Osteocyte (in vitro differentiated cells): ENCODE measurements around the gene HDAC4. TPM values are rescaled to one million over a fixed set of nuclear protein-coding genes. Genes with fewer than 3 reads are reported as not detected.

Experiments used
- DNase-seq: peaks from one replicate; pipeline ENCODE4 v3.0.0; 2021; ENCODE audit warnings: mixed read lengths; ENCODE audit not compliant: unreplicated experiment; ENCODE audit errors: extremely low spot score
- H3K27ac Mint-ChIP-seq: one replicate; pipeline ENCODE4 v1.8.0; 2021; ENCODE audit warnings: mild to moderate bottlenecking, mixed read lengths; ENCODE audit not compliant: unreplicated experiment
- H3K27me3 Mint-ChIP-seq: one replicate; pipeline ENCODE4 v1.8.0; 2021; ENCODE audit warnings: mixed read lengths; ENCODE audit not compliant: unreplicated experiment
- H3K36me3 Mint-ChIP-seq: one replicate; pipeline ENCODE4 v1.8.0; 2021; ENCODE audit warnings: mixed read lengths; ENCODE audit not compliant: unreplicated experiment
- H3K4me1 Mint-ChIP-seq: one replicate; pipeline ENCODE4 v1.8.0; 2021; ENCODE audit warnings: mixed read lengths; ENCODE audit not compliant: unreplicated experiment
- H3K4me3 Mint-ChIP-seq: one replicate; pipeline ENCODE4 v1.8.0; 2021; ENCODE audit warnings: mild to moderate bottlenecking, moderate library complexity, mixed read lengths; ENCODE audit not compliant: unreplicated experiment
- H3K9me3 Mint-ChIP-seq: one replicate; pipeline ENCODE4 v1.8.0; 2021; ENCODE audit warnings: mixed read lengths; ENCODE audit not compliant: unreplicated experiment
- CTCF ChIP-seq: fragments of 200-600 bp; sonication (generic); IDR thresholded peaks from 2 replicates; pipeline ENCODE4 v1.5.0; 2021; ENCODE audit warnings: antibody characterized with exemption, mild to moderate bottlenecking, moderate library complexity
- total RNA-seq: library from RNA; stranded (reverse); gene quantifications from 2 replicates; pipeline ENCODE4 v1.2.1, GENCODE V29; 2021

The HDAC4 gene
- total RNA-seq, 1 donor from 2014 or later = 30.3 TPM

- no peak for TF ChIP-seq CTCF
- no peaks in the 10 kb centered on the region for H3K4me1 Mint-ChIP-seq
- H3K27ac Mint-ChIP-seq = no peak overlapping the region
- no peak for DNase-seq
- H3K4me3 Mint-ChIP-seq = no peak overlapping the region
- H3K36me3 Mint-ChIP-seq = peaks cover 8% of the 10 kb centered on the region
- H3K9me3 Mint-ChIP-seq = no peaks in the 10 kb centered on the region
- H3K27me3 Mint-ChIP-seq = no peaks in the 10 kb centered on the region
These were observed 240.3 kb downstream of the HDAC4 start for GRCh38 chr2:239160226-239161143.

- Mint-ChIP-seq H3K4me1 (no peaks in the 10 kb centered on the region), H3K27ac (no peak overlapping the region), H3K27me3 (no peaks in the 10 kb centered on the region), H3K4me3 (no peak overlapping the region), H3K9me3 (no peaks in the 10 kb centered on the region), H3K36me3 (peaks cover 9% of the 10 kb centered on the region)
- peak; percentile 79 for DNase-seq
- TF ChIP-seq CTCF = no peak
These were observed 241.3 kb downstream of the HDAC4 start for GRCh38 chr2:239159476-239159911.

GRCh38 chr2:239158641-239159475, 242.0 kb downstream of the HDAC4 start:
- no peaks in the 10 kb centered on the region for H3K27me3 Mint-ChIP-seq
- no peaks in the 10 kb centered on the region for H3K9me3 Mint-ChIP-seq
- TF ChIP-seq CTCF = no peak
- no peak overlapping the region for H3K27ac Mint-ChIP-seq
- H3K4me1 Mint-ChIP-seq = no peaks in the 10 kb centered on the region
- peak; percentile 64 for DNase-seq
- H3K36me3 Mint-ChIP-seq = peaks cover 13% of the 10 kb centered on the region
- H3K4me3 Mint-ChIP-seq = no peak overlapping the region

GRCh38 chr2:239157771-239158170, 243.0 kb downstream of the HDAC4 start:
- no peak for TF ChIP-seq CTCF
- Mint-ChIP-seq H3K27me3 (no peaks in the 10 kb centered on the region), H3K36me3 (peaks cover 16% of the 10 kb centered on the region), H3K27ac (no peak overlapping the region), H3K9me3 (no peaks in the 10 kb centered on the region), H3K4me3 (no peak overlapping the region), H3K4me1 (no peaks in the 10 kb centered on the region)
- no peak for DNase-seq

- no peak for DNase-seq
- no peaks in the 10 kb centered on the region for H3K4me1 Mint-ChIP-seq
These were observed 243.6 kb downstream of the HDAC4 start for GRCh38 chr2:239157269-239157668.

More at GRCh38 chr2:239157269-239157668, 243.6 kb downstream of the HDAC4 start:
- H3K27ac Mint-ChIP-seq = no peak overlapping the region
- no peaks in the 10 kb centered on the region for H3K9me3 Mint-ChIP-seq
- no peak overlapping the region for H3K4me3 Mint-ChIP-seq
- peaks cover 19% of the 10 kb centered on the region for H3K36me3 Mint-ChIP-seq
- TF ChIP-seq CTCF = no peak
- H3K27me3 Mint-ChIP-seq = no peaks in the 10 kb centered on the region
